ENCODE data around the gene PRKAR2B. TPM values are rescaled to one million over a fixed set of nuclear protein-coding genes. Genes with fewer than 3 reads are reported as not detected.

PRKAR2B gene
- total RNA-seq, 6 experiments from 2014 or later, result 3.6 to 9.7 (median 8.7) TPM

DNA sequence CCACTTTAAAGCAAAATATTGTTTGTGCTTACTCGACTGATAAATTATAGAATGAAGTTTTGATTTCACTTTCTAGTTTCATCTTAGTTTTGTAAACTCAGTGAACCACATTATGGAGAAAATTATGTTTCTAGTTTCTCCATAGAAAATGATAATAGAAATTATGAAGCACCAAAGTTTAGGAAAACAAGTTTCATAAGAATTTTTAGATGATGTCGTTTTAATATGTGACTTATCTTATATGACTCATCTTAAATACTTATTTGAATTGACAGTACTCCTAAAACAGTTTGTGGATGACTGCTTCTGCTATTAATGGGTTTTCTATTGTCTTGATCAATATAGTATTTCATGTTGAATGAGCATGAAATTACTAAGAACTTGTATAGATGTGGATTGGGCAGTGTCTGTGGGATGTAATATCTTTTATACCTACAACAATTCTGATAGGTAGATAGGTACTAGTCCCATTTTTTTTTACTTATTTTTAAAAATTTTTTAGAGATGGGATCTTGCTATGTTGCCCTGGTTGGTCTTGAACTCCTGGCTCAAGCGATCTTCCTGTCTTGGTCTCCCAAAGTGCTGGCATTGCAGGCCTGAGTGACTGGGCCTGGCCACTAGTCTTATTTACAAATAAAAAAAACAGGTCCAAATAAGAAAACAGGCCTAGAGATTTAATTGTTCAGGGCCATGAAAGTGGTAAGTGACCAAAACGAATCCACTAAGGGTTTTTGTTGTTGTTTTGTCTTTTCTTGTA is 127.9 kb downstream of the PRKAR2B start:
- Mint-ChIP-seq H3K4me1 (ENCODE audit: low read depth) (peaks cover 40% of the 10 kb centered on the region), H3K9me3 (no peaks in the 10 kb centered on the region), H3K27me3 (ENCODE audit: insufficient read depth) (peaks cover 7% of the 10 kb centered on the region), H3K27ac (no peak overlapping the region), H3K4me3 (no peak overlapping the region), H3K36me3 (ENCODE audit: low read depth) (no peaks in the 10 kb centered on the region)
- TF ChIP-seq CTCF (IDR thresholded peaks at IDR 0.05), result no peak
- DNase-seq, result no peak

DNA sequence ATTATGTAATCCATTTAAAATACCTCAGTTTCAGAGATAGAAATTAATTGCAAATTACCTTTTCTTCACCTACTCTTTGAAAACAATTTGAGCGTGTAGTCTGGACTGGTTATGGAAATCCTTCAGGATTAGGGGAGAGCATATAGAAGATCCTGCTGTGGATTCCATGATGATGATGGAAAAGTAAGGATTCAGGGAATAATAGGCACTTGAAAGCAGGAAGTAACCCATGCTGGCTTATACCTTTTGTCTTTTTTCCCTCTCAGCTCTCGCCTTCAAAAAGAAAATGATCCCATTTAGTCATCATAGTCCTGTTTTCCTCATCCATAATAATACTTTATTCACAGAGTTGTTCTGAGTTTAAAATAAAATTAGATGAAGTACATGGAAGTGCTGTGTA is 128.7 kb downstream of the PRKAR2B start:
- Mint-ChIP-seq H3K4me1 (ENCODE audit: low read depth) (peaks cover 33% of the 10 kb centered on the region), H3K36me3 (ENCODE audit: low read depth) (no peaks in the 10 kb centered on the region), H3K9me3 (no peaks in the 10 kb centered on the region), H3K4me3 (no peak overlapping the region), H3K27me3 (ENCODE audit: insufficient read depth) (peaks cover 2% of the 10 kb centered on the region; the same call in 1 of the 2 replicates), H3K27ac (no peak overlapping the region)
- no peak for TF ChIP-seq CTCF (IDR thresholded peaks at IDR 0.05)
- no peak for DNase-seq

- no peak for DNase-seq
- no peaks in the 10 kb centered on the region; the same call in 1 of the 2 replicates for H3K27me3 Mint-ChIP-seq (ENCODE audit: insufficient read depth)
- no peak overlapping the region for H3K4me3 Mint-ChIP-seq
- no peak overlapping the region for H3K27ac Mint-ChIP-seq
- H3K4me1 Mint-ChIP-seq (ENCODE audit: low read depth), result peaks cover 30% of the 10 kb centered on the region
- no peak for TF ChIP-seq CTCF (IDR thresholded peaks at IDR 0.05)
- H3K9me3 Mint-ChIP-seq, result no peaks in the 10 kb centered on the region
- no peaks in the 10 kb centered on the region for H3K36me3 Mint-ChIP-seq (ENCODE audit: low read depth)
Measured at GRCh38 chr7:107173691-107174406, 129.3 kb downstream of the PRKAR2B start.

GRCh38 chr7:107179326-107180164 is 135.0 kb downstream of the PRKAR2B start:
- H3K4me3 Mint-ChIP-seq, result no peak overlapping the region

More at GRCh38 chr7:107179326-107180164, 135.0 kb downstream of the PRKAR2B start:
- peaks cover 10% of the 10 kb centered on the region for H3K36me3 Mint-ChIP-seq (ENCODE audit: low read depth)
- TF ChIP-seq CTCF (IDR thresholded peaks at IDR 0.05), result no peak
- no peaks in the 10 kb centered on the region for H3K9me3 Mint-ChIP-seq
- H3K4me1 Mint-ChIP-seq (ENCODE audit: low read depth), result peaks cover 19% of the 10 kb centered on the region
- no peak for DNase-seq
- no peak overlapping the region for H3K27ac Mint-ChIP-seq
- H3K27me3 Mint-ChIP-seq (ENCODE audit: insufficient read depth), result no peaks in the 10 kb centered on the region

Measured in HFFc6 (cell line).